Left hindlimb (tissue), 1 donor: ENCODE measurements around the gene INAFM2.
A peak's percentile ranks its signal among the peaks of the same experiment; 100 is the strongest.

Source experiments
- DNase-seq: peaks from one replicate; pipeline ENCODE4 v3.0.0-alpha.2; 2018

INAFM2 gene

GRCh38 chr15:40307421-40308211 lies 15.9 kb upstream of the INAFM2 start, which contains the start of gene PLCB2:
Gene PLCB2 (minus strand): TSS chr15:40307935. CDS start chr15:40307672, 263 bp downstream.
- peak; percentile 62 for DNase-seq

- no peak for DNase-seq
These were observed 14.1 kb upstream of the INAFM2 start for GRCh38 chr15:40309344-40309862.

- DNase-seq, result no peak
These were observed 13.2 kb upstream of the INAFM2 start for GRCh38 chr15:40310001-40310959.

- DNase-seq, result no peak
These were observed 12.5 kb upstream of the INAFM2 start for GRCh38 chr15:40310993-40311392.

- DNase-seq, result no peak
These were observed 10.9 kb upstream of the INAFM2 start for GRCh38 chr15:40312370-40313158.

GRCh38 chr15:40313531-40314398 lies 9.7 kb upstream of the INAFM2 start:
- no peak for DNase-seq

DNA sequence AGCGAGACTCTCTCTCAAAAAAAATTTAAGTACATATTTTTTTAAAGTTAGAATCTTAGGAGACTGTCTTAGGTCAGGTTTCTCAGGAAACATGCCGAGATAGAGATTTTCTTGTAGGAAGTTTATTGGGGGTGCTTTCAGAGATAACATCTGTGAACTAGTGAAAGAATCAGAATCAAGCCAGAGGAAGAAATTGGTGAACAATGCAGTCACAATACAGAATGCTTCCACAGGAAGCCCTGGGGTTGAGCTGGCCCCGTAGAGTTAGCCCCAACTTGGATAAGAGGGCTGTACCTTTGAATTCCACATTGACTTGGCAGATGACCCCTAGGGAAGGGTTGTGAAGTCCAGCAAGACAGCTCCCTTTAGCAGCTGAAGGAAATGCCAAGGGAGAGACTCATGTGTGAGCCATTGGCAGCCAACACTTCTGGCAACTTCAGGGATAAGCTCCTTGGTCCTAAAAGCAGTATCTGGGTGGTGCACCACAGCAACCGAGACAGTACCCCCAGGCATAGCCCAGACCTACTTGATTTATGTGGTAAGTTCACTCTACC lies 8.7 kb upstream of the INAFM2 start:
- no peak for DNase-seq

DNA sequence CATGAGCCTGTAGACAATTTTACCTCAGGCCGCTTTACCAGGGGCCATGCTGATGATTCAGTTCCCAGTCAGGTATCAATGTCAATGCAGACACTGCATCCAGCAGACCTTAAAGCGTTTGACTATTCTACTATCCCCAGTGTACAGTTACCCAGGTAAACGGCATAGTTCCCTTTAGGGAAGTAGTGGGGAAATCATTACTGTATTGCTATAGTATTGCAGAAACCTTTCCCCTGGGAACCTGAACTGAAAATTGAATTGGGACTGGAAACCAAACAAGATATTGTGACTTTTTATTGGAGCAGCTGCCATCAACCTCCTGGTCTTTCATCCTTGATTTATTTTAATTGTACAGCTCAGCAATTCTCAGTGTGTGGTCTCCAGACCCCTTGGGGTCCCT lies 6.6 kb upstream of the INAFM2 start:
- no peak for DNase-seq

GRCh38 chr15:40317580-40317979 lies 5.9 kb upstream of the INAFM2 start:
- no peak for DNase-seq

DNA sequence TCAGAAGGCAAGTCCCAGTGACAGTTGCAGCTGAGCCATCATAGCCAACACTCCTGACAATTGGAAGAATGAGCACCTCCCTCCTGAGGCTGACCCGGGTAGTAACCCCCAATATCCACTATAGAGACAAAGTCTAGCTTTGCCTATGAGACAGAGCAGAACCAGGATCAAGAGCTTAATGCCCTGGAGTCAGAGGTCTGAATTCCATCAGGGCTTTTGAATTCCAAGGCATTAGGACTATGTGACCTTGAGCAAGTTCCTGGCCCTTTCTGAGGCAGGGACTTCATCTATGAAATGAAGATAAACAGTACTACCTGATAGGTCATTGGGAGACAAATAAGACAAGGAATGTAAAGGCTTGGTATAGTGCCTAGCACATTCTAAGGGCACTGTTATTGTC lies 3.1 kb upstream of the INAFM2 start:
- no peak for DNase-seq

- DNase-seq, result no peak
These were observed 2.5 kb upstream of the INAFM2 start for GRCh38 chr15:40320931-40321371.

DNA sequence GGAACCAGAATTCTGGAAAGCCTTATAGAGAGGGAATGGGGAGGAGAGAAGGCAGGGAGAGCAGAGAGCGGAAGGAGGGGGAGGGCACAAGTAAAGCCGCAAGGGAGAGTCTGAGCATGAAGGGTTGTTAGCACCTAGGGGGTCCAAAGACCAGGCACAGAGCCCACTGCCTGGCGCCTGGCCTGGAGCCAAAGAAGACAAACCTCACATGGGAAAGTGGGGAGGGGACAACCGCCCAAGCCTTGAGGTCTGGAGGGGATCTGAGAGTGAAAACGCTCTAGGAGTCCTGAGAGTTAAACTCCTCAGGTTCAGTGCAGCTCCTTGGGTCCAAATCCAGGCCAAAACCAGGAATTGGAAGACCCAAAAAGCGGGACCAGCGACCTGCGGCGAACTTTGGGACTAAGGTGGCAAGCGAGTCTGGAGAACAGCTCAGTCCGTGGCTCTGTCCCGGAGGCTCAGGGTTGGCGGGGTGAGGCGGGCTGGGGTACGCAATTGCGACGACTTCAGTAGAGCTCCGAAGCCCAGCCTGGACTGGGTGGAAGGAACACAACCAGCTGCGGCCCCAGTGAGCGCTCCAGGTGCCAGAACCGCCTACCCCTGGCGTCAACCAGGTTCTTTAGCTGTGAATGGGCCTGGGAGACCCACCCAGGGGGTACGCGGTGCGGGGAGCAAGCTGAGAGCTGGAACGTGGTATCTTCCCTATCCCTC lies 807 bp upstream of the INAFM2 start:
- no peak for DNase-seq

DNA sequence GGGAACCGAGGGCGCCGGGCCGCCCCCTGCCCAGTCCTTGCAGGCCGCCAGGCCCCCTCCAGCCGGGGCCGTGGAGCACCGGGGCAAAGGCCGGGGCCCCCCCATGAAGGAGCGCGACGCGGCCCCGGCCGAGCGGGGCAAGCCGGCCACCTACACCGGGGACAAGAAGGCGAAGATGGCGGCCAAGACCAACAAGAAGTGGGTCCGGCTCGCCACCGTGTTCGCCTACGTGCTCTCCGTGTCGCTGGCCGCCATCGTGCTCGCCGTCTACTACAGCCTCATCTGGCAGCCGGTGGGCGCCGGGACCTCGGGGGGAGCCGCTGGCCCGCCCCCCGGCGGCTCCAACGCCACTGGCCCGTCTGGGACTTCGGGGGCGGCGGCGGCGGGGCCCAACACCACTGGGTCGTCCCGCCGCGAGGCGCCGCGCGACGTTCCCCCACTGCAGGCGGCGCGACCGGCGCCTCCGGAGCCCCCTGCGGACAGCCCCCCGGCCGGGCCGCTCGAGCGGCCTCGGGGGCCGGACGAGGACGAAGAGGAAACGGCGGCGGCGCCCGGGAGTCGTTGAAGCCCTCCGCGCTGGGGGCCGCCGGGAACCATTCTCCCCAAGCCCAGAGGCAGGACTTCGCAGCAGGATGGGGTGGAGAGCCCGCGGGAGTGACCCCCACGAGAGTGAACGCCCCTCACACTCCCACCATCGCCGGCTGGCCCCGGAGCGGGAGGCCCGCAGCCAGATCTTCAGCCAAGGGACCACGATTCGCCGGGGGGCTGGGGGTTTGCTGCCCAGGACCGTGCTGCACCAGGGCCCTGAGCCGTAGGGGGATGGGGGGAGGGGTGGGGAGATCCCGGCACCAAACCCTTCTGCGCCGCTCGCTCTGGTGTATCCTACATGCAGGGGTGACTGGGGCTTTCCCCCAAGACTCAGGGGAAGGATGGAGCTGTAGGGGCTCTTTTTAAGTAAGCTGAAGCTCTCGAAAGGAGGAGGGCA lies 753 bp downstream of the INAFM2 start:
- no peak for DNase-seq

DNA sequence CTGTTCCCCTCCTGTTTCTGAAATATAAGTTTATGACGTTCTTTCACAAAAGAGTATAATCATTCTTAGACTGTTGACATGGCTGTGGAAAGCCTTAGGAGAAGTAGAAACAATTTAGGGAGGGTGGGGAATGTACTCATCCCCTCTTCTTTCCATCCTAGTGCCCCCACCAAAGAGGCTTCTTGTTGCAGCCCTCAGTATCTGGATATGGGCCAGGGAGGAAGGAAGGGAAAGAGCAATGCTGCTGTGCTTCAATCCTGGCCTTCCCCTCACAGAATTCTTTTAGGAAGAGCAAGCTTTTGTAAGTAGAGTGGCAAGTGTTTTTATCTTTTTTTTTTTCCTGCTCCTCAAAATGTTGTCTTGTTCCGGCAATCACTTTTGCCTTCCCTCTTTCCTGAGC lies 1.7 kb downstream of the INAFM2 start:
- DNase-seq, result no peak

DNA sequence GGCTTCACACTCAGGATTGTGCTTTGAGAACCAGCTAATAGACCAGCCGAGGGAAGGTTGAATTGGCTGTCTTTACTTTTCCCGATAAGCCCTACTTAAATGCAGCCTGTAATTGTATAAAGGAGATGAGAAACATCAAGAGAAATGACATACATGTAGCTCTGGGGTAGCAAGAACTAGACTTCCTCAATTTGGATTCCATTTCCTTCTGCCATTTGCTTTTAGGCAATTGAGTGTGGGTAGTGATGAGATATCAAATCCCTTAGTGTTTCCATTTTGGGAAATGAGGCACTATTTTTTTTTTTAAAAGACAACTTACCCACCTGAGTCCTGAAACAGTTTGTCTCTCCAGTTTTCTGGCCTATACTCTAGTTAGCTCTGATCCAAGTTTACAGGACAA lies 2.2 kb downstream of the INAFM2 start:
- DNase-seq, result no peak

GRCh38 chr15:40327457-40327856 lies 4.0 kb downstream of the INAFM2 start:
- DNase-seq, result no peak

DNA sequence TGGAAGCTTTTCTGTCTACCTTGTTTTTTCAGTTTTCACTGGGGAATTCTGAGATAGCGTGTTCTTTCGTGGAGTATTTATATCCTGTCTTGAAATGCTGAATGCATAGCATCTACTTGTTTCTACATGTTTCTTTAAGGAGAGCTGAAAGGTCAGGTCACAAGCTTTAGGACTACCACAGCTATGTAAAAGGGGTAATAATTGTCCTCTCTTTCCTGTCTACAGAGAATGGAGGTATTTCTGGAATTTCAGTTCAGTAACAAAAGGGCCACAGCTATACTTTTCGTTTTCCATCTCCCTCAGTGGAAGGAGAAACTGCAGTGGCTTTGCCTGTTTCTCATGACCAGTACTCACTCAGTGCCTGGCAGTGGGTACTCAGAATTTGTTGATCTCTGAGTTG lies 4.7 kb downstream of the INAFM2 start:
- DNase-seq, result no peak

GRCh38 chr15:40328751-40329150 lies 5.3 kb downstream of the INAFM2 start:
- no peak for DNase-seq

GRCh38 chr15:40329804-40330203 lies 6.3 kb downstream of the INAFM2 start:
- DNase-seq, result no peak
